ELF-1 (cell line): ENCODE results near the gene ADAP1.
"Not testable (repeated sequence)": the region's sequence is repeated elsewhere in the genome, so short reads cannot be mapped to it uniquely, and the experiment has no call there.

Experiments used
- DNase-seq: peaks from one replicate; pipeline ENCODE4 v3.0.0-alpha.2; 2016; ENCODE audit warnings: low read depth, low spot score

ADAP1 gene

GRCh38 chr7:882336-883035 lies 72.0 kb downstream of the ADAP1 start:
- no peak for DNase-seq

- DNase-seq: no peak
These were observed 72.8 kb downstream of the ADAP1 start for GRCh38 chr7:881441-882234.

- no peak for DNase-seq
These were observed 74.0 kb downstream of the ADAP1 start for GRCh38 chr7:880450-880849.

- no peak for DNase-seq
These were observed 74.8 kb downstream of the ADAP1 start for GRCh38 chr7:879706-880105.

GRCh38 chr7:879093-879492 lies 75.4 kb downstream of the ADAP1 start:
- DNase-seq: no peak

- DNase-seq: no peak
These were observed 76.9 kb downstream of the ADAP1 start for GRCh38 chr7:877312-878232.

GRCh38 chr7:876972-877311 lies 77.5 kb downstream of the ADAP1 start:
- peak; percentile 40 for DNase-seq

GRCh38 chr7:876077-876971 lies 78.2 kb downstream of the ADAP1 start, which contains the start of gene GET4:
GET4 (plus strand) TSS chr7:876554; CDS start chr7:876646, 92 bp downstream.
- DNase-seq: peak; percentile 93

- DNase-seq: peak; percentile 26
These were observed 78.9 kb downstream of the ADAP1 start for GRCh38 chr7:875476-876076.

- no peak for DNase-seq
These were observed 79.4 kb downstream of the ADAP1 start for GRCh38 chr7:875051-875450.

- DNase-seq: peak; percentile 39
These were observed 80.3 kb downstream of the ADAP1 start for GRCh38 chr7:874031-874749.

- peak; percentile 95 for DNase-seq
These were observed 81.0 kb downstream of the ADAP1 start for GRCh38 chr7:873367-874002.

- DNase-seq: not testable (repeated sequence)
These were observed 81.8 kb downstream of the ADAP1 start for GRCh38 chr7:872685-873084.

GRCh38 chr7:871900-872537 lies 82.5 kb downstream of the ADAP1 start:
- no peak for DNase-seq

GRCh38 chr7:869348-869747 lies 85.1 kb downstream of the ADAP1 start:
- no peak for DNase-seq

GRCh38 chr7:868189-868486 lies 86.3 kb downstream of the ADAP1 start:
- no peak for DNase-seq

GRCh38 chr7:867406-868188 lies 86.9 kb downstream of the ADAP1 start:
- DNase-seq: no peak

- DNase-seq: no peak
These were observed 87.5 kb downstream of the ADAP1 start for GRCh38 chr7:867001-867405.
